Right hindlimb (tissue), 1 donor: ENCODE data around the gene AGTRAP.

Source experiments
- DNase-seq: peaks from one replicate; pipeline ENCODE4 v3.0.0-alpha.2; 2018

Gene AGTRAP, protein sequence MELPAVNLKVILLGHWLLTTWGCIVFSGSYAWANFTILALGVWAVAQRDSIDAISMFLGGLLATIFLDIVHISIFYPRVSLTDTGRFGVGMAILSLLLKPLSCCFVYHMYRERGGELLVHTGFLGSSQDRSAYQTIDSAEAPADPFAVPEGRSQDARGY

DNA sequence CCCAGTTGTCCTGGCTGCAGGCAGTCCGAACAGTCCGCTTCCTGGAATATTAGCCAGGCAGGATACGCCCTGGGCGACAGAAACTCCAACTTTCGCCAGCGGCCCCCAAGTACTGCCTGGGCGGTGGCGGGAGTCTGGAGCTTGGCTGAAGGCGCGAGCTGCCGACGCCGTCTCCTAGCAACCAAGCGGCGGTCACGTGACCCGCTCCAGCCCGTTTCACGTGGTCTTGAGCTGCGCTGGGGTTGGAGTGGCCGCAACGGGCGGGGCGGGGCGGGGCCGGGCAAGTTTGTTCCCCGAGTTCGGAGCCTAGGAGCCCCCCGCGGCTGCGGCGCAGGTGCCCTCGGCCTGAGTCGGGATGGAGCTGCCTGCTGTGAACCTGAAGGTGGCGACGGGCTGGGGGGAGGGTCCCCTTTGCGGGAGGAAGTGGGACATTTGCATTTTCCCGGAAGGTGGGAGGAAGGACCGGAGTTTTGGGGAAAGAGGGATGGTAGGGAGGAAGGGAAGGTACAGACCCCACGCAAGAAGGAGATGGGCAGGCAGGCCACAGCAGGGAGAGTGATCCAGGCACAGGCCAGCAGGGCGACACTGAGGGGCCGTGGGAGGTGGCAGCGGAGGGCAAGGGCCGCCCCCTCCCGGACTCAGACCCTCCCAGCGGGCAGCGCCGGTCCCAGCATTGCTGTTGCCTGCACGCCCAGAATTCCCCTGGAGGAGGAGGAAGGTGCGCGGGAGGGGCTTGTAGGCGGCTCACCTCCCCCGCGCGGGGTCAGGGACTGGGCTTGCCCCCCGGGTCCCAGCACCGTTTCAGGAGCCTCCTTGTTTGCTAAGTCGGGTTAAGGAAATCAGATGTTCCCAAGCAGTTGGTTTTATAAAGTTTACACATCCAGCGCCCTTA is at the start of gene AGTRAP:
TSS of gene AGTRAP (plus strand) at position 283 of the 892 bp plus-strand sequence. CDS start at position 356, 73 bp downstream.
- peak; percentile 98 for DNase-seq

DNA sequence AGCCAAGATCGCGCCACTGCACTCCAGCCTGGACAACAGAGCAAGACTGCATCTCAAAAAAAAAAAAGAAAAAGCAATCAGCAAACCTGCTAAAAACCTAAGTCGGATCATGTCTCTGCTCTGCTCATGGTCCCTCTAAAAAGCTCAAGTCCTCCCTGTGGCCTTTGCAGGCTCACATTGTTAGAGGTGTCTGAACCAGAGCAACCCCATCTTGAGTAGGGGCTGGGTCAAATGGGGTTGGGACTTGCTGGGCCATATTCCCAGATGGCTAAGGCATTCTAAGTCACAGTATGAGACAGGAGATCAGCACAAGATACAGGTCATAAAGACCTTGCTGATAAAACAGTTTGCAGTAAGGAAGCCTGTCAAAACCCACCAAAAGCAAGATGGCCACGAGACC is 47.4 kb upstream of the AGTRAP start:
- DNase-seq = no peak

DNA sequence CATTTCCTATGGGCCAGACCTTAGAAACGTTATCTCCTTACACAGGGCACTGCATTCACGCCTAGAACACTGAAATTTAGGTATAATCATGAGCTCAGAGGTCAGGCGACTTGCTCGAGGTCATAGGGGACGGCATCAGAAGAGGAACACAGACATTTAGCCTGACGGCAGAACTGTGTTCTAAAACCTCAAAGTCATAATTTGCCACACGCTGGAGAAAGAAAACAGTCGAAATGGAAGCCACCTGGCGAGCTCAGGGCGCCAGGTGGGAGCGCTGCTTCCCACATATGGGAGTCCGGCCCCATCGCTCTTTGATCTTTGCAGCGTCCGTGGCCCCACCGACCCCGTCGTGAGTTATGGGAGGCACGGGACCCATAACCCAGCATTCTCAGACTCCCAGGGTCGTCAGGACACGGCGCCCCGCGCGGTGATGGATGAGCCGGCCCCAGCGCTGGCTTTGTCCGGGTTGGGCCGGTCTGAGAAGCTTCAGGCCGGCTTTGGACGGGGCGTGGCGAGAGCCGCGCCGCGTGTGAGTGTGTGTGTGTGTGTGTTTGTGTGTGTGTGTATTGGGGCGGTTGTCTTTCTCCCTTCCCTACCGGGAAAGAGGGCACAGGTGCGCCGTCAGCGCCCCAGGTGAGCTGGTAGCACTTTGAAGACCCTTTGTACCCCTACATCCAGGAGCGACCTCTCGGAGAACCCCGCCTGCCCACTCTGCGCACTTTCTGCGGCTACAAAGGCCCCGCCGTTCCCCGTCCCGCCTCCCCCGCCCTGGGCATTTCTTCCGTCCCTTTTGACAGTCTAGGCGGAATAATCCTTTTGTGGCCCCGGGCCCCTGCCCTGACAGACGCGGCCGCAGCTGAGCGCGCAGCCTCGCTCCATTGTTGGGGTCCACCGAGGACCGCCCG is 45.3 kb upstream of the AGTRAP start:
- DNase-seq = peak; percentile 45

- peak; percentile 47 for DNase-seq
Observed at GRCh38 chr1:11691302-11691914, 44.5 kb upstream of the AGTRAP start, which contains the start of gene DRAXIN. Gene DRAXIN (plus strand): TSS chr1:11691710. CDS start chr1:11706259, 14,549 bp downstream.

- no peak for DNase-seq
Observed at GRCh38 chr1:11691928-11692711, 43.8 kb upstream of the AGTRAP start.

DNA sequence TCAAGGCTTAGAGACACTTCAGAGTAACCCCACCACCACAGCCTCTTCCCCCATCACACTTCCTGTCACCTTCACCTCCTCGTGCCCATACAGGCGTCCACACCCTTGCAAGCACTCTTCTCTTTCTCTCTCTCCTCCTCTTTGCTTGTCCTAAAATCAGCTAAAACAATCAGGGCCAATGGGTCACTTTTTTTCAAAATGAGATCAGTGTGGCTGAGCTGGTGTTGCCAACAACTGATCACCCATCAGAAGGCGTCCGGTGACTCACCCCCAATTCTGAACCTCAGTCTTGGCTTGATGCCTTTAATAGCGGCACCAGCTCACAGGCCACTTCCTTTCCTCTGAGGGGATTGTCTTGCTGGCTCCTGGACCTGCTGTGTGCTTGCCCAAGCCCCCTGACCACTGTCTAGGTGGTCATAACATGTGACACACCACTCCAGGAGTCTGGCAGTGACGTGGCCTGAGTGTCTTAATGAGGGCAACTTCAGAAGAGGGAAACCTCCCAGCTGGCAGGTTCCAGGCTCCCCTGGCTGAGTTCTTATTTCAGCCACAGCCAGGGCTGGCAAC is 42.8 kb upstream of the AGTRAP start:
- DNase-seq = no peak

DNA sequence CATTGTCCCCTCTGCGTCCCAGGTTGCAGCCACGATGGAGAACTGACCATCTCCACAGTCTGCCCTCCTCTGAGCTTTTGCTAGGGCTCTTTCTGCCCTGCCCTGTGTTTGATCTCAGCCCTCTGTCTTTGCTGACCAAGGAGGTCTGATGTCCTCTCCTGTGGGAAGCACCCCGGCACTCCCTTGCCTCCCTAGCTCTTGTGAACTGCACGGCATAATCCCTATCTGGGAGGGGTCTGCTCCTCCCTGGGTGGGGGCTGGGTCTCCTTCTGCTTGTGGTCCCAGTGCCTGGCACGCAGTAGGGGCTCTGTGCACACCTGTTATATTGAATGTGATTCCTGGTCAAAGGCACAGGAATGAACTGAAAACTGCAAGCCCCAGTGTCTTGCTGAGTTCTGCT is 42.0 kb upstream of the AGTRAP start:
- no peak for DNase-seq

- DNase-seq = no peak
Observed at GRCh38 chr1:11695861-11696260, 40.1 kb upstream of the AGTRAP start.

GRCh38 chr1:11697188-11697892 is 38.6 kb upstream of the AGTRAP start:
- DNase-seq = no peak

DNA sequence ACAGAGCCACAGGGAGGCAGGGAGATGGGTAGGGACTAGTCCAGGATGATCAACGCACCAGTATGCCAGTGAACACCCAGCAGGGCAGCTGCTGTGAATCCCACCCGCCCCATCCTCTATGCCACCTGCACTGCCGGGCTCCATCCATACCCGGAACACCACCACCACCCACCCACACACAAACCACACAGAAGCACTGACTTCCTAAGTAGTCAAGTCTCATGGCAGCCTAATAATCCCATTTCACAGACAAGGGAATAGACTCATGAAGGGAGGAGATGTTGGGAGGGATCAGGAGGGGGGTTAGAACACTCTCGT is 38.1 kb upstream of the AGTRAP start:
- DNase-seq = no peak

GRCh38 chr1:11700601-11701467 is 35.1 kb upstream of the AGTRAP start:
- peak; percentile 55 for DNase-seq

DNA sequence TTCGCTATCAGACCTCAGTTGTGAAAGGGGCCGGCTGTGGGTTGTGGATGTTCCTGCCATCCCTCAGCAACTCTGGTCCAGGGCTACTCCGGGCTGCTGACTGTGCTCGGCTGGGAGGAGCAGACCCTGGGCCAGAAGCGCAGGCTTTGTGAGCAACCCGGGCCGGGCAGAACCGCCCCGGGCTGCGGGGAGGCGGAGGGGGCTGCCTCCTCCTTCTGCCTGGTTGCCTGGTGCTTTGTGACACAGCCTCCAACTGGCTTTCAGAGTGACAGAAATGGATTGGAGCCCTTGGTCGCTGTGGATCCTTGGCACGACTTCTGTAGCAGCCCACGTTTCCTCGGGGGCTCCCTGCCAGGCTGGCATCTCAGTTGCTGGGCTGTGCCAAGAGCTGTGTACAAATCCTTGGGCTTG is 34.4 kb upstream of the AGTRAP start:
- peak; percentile 51 for DNase-seq

- no peak for DNase-seq
Observed at GRCh38 chr1:11701981-11702803, 33.7 kb upstream of the AGTRAP start.

DNA sequence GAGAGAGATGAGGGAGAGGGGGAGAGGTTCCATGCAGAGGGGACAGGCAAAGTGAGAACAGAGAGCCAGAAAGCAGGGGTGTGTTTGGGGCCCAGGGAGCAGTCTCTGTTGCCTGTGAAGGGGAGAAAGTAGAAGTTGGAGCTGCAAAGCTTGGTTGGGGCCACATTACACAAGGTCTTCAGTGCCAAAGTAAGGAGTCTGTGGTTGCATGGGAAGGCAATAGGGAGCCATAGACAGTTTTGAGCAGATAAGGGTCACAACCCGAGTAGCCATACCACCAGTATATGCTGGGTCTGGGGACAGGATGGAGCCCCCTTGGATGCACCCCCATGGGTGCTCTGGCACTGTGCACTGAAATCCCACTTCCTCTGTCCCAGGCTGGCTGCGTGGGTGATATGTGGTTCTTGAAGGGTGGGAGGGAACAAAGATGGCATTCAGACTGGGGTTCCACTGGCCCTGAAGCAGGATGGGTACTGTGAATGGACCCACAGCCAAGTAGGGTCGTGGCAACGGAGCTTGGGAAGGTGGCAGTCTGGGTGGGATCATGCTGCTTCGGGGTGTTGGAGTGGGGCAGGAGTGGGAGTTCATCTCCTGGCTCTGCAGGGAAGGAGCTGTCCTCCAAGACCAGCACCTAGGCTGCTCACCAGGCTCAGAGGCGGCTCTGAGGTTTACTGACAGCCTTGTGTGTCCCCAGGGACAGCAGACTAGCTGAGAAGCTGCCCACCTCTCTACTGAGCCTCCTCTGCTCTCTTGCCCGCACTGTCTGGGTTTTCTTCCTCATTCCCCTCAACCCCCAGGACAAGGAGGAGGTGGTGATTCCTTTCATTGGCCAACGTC is 32.4 kb upstream of the AGTRAP start:
- DNase-seq = no peak

- no peak for DNase-seq
Observed at GRCh38 chr1:11704194-11704529, 31.8 kb upstream of the AGTRAP start.

- no peak for DNase-seq
Observed at GRCh38 chr1:11704691-11705475, 31.1 kb upstream of the AGTRAP start.

- no peak for DNase-seq
Observed at GRCh38 chr1:11705596-11705995, 30.3 kb upstream of the AGTRAP start.
